Stimulated activated effector memory CD8-positive, alpha-beta T cell treated with anti-CD3 and anti-CD28 coated beads, Interleukin-12 subunit alpha, Interleukin-12 subunit beta, amount 100 ng/mL, for 72 hours (primary cell): Measurements from ENCODE around the gene HAUS1.
A peak's percentile ranks its signal among the peaks of the same experiment; 100 is the strongest.

Experiments used
- ATAC-seq: fragments of 150-1000 bp; cut with Tn5 transposase; 2 replicates; pipeline ENCODE4 v1.10.0; 2021
- DNase-seq, 2 donors: peaks; one replicate each; pipeline ENCODE4 v3.0.0; 2021 to 2022; ENCODE audit warnings: low spot score in 2 of 2
- H3K27ac Mint-ChIP-seq: one replicate; pipeline ENCODE4 v1.8.0; 2022; ENCODE audit warnings: mild to moderate bottlenecking, mixed read lengths
- H3K36me3 Mint-ChIP-seq: one replicate; pipeline ENCODE4 v1.8.0; 2022; ENCODE audit warnings: mild to moderate bottlenecking, mixed read lengths
- H3K4me1 Mint-ChIP-seq: one replicate; pipeline ENCODE4 v1.8.0; 2022; ENCODE audit warnings: mixed read lengths
- H3K4me3 Mint-ChIP-seq: one replicate; pipeline ENCODE4 v1.8.0; 2022; ENCODE audit warnings: mild to moderate bottlenecking, mixed read lengths
- H3K9me3 Mint-ChIP-seq: one replicate; pipeline ENCODE4 v1.8.0; 2022; ENCODE audit warnings: mixed read lengths

HAUS1 gene, protein sequence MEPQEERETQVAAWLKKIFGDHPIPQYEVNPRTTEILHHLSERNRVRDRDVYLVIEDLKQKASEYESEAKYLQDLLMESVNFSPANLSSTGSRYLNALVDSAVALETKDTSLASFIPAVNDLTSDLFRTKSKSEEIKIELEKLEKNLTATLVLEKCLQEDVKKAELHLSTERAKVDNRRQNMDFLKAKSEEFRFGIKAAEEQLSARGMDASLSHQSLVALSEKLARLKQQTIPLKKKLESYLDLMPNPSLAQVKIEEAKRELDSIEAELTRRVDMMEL

GRCh38 chr18:46104128-46104911, at the start of gene HAUS1:
TSS of gene HAUS1 (plus strand) at chr18:46104385. CDS start at chr18:46104412, 27 bp downstream.
- peak; percentile 64 to 89 for DNase-seq
- Mint-ChIP-seq H3K9me3 (no peaks in the 10 kb centered on the region), H3K4me3 (peak within 1 kb of the TSS; percentile 98), H3K36me3 (peaks cover 36% of the 10 kb centered on the region), H3K4me1 (peaks cover 9% of the 10 kb centered on the region), H3K27ac (peak within 1 kb of the TSS; percentile 97)
- ATAC-seq = peak; percentile 90

- ATAC-seq = peak; percentile 87
- H3K4me3 Mint-ChIP-seq = peak overlapping the region; percentile 51
- peak overlapping the region; percentile 36 for H3K27ac Mint-ChIP-seq
- H3K4me1 Mint-ChIP-seq = peaks cover 46% of the 10 kb centered on the region
- H3K36me3 Mint-ChIP-seq = no peaks in the 10 kb centered on the region
- no peaks in the 10 kb centered on the region for H3K9me3 Mint-ChIP-seq
- no peak for DNase-seq
Measured at GRCh38 chr18:46054956-46055837, 49.0 kb upstream of the HAUS1 start.

- ATAC-seq = no peak
- peaks cover 50% of the 10 kb centered on the region for H3K4me1 Mint-ChIP-seq
- no peaks in the 10 kb centered on the region for H3K9me3 Mint-ChIP-seq
- peak overlapping the region; percentile 51 for H3K4me3 Mint-ChIP-seq
- H3K36me3 Mint-ChIP-seq = no peaks in the 10 kb centered on the region
- peak overlapping the region; percentile 36 for H3K27ac Mint-ChIP-seq
- no peak for DNase-seq
Measured at GRCh38 chr18:46055838-46056230, 48.4 kb upstream of the HAUS1 start.

GRCh38 chr18:46060359-46060841, 43.8 kb upstream of the HAUS1 start:
- Mint-ChIP-seq H3K4me3 (no peak overlapping the region), H3K36me3 (no peaks in the 10 kb centered on the region)
- no peak for ATAC-seq

DNA sequence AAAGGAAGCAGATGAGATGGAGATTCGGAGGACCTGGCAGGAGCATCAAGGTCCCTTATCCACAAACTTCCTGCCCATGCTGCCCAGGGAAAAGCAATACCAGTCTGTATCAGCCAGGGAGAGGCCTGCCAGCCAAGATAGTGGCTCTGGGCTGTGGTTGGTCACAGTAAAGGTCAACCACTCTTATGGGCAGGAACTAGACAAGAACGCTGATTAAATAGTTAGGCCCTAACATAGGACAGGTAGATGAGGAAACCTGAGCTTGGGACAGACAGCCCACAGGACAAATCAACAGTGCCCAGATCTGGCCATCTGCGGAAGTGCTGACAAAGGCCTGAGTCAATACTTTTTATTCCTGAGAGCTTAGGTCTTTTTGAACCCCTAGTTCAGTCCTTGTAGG, 42.8 kb upstream of the HAUS1 start:
- DNase-seq = no peak
- Mint-ChIP-seq H3K9me3 (no peaks in the 10 kb centered on the region), H3K4me1 (peaks cover 16% of the 10 kb centered on the region), H3K4me3 (no peak overlapping the region), H3K36me3 (no peaks in the 10 kb centered on the region), H3K27ac (no peak overlapping the region)
- ATAC-seq = no peak

More at GRCh38 chr18:46060359-46060841, 43.8 kb upstream of the HAUS1 start:
- H3K9me3 Mint-ChIP-seq = no peaks in the 10 kb centered on the region
- H3K27ac Mint-ChIP-seq = no peak overlapping the region
- H3K4me1 Mint-ChIP-seq = peaks cover 26% of the 10 kb centered on the region
- no peak for DNase-seq

GRCh38 chr18:46061796-46062195, 42.4 kb upstream of the HAUS1 start:
- Mint-ChIP-seq H3K36me3 (no peaks in the 10 kb centered on the region), H3K4me3 (no peak overlapping the region), H3K9me3 (no peaks in the 10 kb centered on the region), H3K4me1 (peaks cover 15% of the 10 kb centered on the region), H3K27ac (no peak overlapping the region)
- ATAC-seq (no peak), DNase-seq (no peak)

DNA sequence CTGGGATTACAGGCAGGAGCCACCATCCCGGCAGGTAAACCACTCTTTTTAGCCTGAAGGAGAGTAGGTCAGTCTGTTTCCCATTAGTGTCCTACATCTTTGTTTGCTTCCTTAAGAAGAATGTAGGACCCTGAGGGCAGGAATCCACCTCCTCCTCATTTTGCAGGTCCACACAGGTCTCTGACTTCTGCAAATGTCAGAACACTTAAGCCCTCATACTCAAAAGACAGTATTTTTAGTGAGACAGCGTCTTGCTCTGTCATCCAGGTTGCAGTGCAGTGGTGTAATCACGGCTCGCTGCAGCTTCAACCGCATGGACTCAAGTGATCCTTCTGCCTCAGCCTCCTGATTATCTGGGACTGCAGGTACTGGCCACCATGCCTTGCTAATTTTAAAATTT, 41.4 kb upstream of the HAUS1 start:
- H3K4me1 Mint-ChIP-seq = peaks cover 15% of the 10 kb centered on the region
- no peaks in the 10 kb centered on the region for H3K36me3 Mint-ChIP-seq
- ATAC-seq (no peak), DNase-seq (no peak)
- H3K27ac Mint-ChIP-seq = no peak overlapping the region
- no peak overlapping the region for H3K4me3 Mint-ChIP-seq
- no peaks in the 10 kb centered on the region for H3K9me3 Mint-ChIP-seq

DNA sequence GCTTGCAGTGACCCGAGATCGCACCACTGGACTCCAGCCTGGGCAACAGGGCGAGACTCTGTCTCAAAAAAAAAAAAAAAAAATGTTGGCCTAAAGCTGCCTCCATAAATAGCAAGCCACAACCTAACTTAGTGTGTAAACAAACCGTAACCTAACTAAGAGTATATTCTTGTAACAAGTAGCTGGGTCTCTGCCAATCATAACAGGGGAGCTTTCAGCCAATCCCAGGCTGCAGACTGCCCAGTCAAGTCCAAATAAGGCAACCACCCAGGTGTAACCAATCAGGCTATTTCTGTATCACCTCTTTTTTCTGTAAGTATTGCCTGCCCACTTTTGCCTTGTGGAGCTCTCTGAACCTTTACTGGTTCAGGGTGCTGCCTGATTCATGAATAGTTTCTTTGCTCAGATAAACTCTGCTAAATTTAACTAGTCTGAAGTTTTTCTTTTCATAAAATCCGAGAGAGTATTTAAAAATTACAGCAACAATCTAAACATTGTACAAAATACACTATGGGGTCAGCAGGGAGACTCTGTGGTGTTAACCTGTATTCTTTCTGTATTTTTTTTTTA, 36.7 kb upstream of the HAUS1 start:
- no peaks in the 10 kb centered on the region for H3K9me3 Mint-ChIP-seq
- no peak overlapping the region for H3K4me3 Mint-ChIP-seq
- DNase-seq (no peak), ATAC-seq (no peak)
- H3K27ac Mint-ChIP-seq = no peak overlapping the region
- H3K4me1 Mint-ChIP-seq = peaks cover 32% of the 10 kb centered on the region
- H3K36me3 Mint-ChIP-seq = no peaks in the 10 kb centered on the region

DNA sequence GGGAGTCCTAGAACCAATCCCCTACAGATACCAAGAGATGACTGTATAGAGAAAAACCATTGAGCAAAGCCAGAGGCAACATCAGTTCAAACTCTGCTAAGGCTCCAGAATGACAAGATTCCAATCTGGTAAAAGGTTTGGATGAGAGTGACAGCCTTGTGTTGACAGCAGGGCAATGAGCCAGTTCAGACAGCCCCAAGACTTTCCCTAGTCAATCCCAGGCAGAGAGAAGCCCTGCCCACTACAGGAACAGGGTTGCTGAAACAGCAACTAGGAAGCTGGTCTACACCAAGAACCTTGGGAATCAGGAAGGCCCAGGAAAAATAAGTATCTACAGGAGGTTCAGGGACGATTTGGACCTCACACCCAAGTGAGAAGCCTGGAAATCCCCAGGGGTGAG, 35.4 kb upstream of the HAUS1 start:
- H3K36me3 Mint-ChIP-seq = no peaks in the 10 kb centered on the region
- no peaks in the 10 kb centered on the region for H3K9me3 Mint-ChIP-seq
- no peak for DNase-seq
- H3K4me1 Mint-ChIP-seq = peaks cover 45% of the 10 kb centered on the region
- H3K27ac Mint-ChIP-seq = peak overlapping the region; percentile 20
- H3K4me3 Mint-ChIP-seq = peak overlapping the region; percentile 60
- no peak for ATAC-seq

DNA sequence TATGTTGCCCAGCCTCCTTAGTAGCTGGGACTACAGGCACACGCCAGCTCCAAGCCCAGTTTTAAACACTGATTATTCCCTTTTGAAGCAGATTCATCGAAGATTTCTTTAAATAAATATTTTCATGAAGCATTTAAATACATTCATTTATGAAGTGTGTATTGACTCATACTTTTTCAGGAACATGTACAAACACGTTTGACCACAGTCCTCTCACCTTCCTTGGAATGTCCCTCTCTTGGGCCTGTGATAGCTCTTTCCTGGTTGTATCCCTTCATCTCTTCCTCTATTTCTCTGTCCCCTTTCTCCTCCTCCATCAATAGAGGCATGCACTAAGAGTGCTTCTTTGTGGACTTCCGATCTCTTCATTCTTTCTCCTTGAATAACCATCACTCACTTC, 34.7 kb upstream of the HAUS1 start:
- peaks cover 48% of the 10 kb centered on the region for H3K4me1 Mint-ChIP-seq
- ATAC-seq = peak; percentile 37
- no peak for DNase-seq
- no peaks in the 10 kb centered on the region for H3K36me3 Mint-ChIP-seq
- H3K9me3 Mint-ChIP-seq = no peaks in the 10 kb centered on the region
- peak overlapping the region; percentile 60 for H3K4me3 Mint-ChIP-seq
- peak overlapping the region; percentile 20 for H3K27ac Mint-ChIP-seq

- no peaks in the 10 kb centered on the region for H3K9me3 Mint-ChIP-seq
- peak overlapping the region; percentile 60 for H3K4me3 Mint-ChIP-seq
- no peaks in the 10 kb centered on the region for H3K36me3 Mint-ChIP-seq
- peak overlapping the region; percentile 20 for H3K27ac Mint-ChIP-seq
- peaks cover 48% of the 10 kb centered on the region for H3K4me1 Mint-ChIP-seq
- no peak for DNase-seq
- ATAC-seq = no peak
Measured at GRCh38 chr18:46070232-46070631, 34.0 kb upstream of the HAUS1 start.

- DNase-seq = peak in 1 of 2 donors; percentile 61
- peak overlapping the region; percentile 60 for H3K4me3 Mint-ChIP-seq
- no peaks in the 10 kb centered on the region for H3K36me3 Mint-ChIP-seq
- peak overlapping the region; percentile 20 for H3K27ac Mint-ChIP-seq
- H3K9me3 Mint-ChIP-seq = no peaks in the 10 kb centered on the region
- peak; percentile 44 for ATAC-seq
- peaks cover 48% of the 10 kb centered on the region for H3K4me1 Mint-ChIP-seq
Measured at GRCh38 chr18:46070815-46071652, 33.2 kb upstream of the HAUS1 start.

DNA sequence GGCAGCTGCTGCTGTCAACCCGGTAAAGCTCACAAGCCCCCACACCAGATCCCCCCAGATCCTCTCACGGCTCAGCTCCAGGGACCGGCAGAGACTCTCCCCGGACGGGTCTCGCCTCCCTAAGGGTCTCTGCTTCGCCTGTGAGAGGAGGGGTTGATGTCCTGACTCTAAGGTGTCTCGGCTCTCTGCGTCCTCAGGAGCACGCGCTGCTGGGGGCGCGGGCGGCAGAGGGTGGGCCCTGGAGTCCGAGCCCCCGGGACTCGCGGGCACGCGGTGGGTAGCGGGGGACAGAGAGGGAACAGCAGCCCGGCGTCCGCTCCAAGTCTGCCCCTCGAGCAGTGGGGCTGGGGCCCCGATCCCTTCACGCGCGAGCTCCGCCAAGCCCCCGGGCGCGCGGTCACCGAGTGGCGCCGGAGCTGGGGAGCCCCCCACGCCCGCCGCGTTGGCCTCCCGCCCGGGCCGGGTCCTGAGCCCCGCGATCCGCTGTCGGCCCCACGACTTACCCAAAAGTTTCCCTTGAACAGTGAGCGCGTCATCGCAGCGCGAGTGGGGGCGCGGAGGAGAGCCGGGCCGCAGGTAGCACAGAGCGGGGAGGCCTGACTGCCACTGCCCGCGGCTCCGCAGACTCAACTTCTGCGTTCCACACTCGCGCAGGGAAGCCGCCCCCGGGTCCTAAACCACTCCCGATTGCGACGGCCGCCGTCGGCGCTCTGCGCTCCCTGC, 32.4 kb upstream of the HAUS1 start, which contains the start of gene PSTPIP2:
Gene PSTPIP2, minus strand, starts transcription at position 608 of the 723 bp plus-strand sequence. Its CDS starts 72 bp downstream, at position 536.
- ATAC-seq = peak; percentile 83
- Mint-ChIP-seq H3K9me3 (no peaks in the 10 kb centered on the region), H3K36me3 (peaks cover under 1% of the 10 kb centered on the region), H3K4me3 (peak within 1 kb of the TSS; percentile 60), H3K4me1 (peaks cover 48% of the 10 kb centered on the region), H3K27ac (peak within 1 kb of the TSS; percentile 20)
- peak; percentile 55 to 81 for DNase-seq
